Hematopoietic multipotent progenitor cell treated with erythropoietin and hydrocortisone succinate and interleukin-3 and kit ligand, for 6 days (in vitro differentiated cells): ENCODE results near the gene ITPA.

Experiments
- DNase-seq: peaks from one replicate; pipeline ENCODE4 v3.0.0-alpha.2; 2015

The ITPA gene

DNA sequence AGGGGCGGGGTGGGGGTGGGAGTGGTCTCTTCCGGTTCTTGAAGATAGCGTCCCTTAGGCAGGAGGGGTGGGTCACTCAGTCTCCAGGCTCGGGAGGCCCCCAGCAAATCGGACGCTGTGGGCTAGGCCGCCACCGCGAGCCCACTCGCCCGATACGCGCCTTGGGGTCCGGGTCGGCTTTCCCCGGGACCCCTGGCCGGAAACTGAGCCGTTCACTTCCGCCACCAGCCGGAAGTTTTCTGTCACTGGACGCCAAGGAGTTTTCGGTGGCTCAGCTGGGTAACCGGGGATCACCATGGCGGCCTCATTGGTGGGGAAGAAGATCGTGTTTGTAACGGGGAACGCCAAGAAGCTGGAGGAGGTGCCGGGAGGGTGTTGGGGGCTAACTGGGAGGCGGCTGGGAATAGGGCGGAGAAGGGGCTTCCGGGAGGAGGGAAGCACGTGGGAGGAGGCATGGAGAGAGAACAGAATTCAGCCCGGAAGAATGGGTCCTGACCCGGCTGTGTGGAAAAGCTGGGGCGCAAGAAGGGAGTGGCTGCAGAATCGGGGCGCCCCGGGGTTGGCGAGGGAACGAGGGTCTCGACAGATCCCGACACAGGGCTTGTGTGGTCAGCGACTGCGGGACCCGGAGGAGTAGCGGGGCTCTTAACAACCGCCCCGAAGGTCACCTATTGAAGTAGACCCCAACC is at the start of gene ITPA:
ITPA (plus strand) TSS at position 242 of the 689 bp plus-strand sequence; CDS start at position 296, 54 bp downstream.
- peak; percentile 84 for DNase-seq

DNA sequence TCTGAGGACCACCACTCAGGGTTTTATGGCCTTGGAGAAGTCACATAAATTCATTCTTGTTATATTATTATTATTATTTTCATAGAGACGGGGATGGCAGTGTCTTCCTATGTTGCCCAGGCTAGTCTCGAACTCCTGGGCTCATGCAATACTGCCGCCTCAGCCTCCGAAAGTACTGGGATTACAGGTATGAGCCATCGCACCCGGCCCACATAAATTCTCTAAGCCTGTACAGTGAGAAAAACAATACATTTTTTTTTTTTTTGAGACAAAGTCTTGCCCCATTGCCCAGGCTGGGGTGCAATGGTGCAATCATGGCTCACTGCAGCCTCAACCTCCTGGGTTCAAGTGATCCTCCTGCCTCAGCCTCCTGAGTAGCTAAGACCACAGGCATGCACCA is 48.9 kb upstream of the ITPA start:
- no peak for DNase-seq

DNA sequence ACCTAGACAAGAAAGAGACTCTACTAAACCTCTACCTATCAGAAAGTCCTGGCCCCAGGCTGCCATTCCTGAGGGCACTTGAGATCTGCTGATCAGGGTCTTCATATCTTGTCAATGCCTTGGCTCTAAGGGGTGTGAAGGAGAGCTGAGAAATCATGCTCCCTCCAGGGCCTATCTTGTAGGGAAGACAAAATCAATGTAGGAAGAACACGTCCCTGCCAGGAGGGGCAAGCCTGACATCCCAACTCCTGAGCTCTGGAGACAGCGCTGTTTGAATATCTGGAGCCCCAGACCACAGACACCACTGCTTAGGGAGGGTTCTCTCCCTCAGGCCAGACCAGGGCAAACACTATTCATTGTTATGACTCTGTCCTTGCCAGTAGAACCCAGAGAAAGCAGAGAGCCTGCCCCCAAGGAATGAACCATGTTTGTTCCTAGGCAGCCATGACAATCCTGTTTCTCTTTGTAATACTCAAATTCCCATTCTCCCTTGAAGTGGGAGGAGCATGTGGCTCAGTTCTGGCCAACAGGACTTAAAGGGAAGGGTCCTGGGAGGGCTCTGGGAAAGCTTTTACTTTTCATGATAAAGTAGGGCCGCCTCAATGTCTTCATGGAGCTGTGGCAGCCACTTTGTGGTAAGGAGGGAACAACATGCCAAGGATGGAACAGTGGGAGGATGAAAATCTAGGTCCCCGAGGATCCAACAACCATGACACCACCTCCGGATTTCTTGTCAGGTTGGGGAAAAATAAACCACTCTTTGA is 47.8 kb upstream of the ITPA start:
- DNase-seq = no peak

DNA sequence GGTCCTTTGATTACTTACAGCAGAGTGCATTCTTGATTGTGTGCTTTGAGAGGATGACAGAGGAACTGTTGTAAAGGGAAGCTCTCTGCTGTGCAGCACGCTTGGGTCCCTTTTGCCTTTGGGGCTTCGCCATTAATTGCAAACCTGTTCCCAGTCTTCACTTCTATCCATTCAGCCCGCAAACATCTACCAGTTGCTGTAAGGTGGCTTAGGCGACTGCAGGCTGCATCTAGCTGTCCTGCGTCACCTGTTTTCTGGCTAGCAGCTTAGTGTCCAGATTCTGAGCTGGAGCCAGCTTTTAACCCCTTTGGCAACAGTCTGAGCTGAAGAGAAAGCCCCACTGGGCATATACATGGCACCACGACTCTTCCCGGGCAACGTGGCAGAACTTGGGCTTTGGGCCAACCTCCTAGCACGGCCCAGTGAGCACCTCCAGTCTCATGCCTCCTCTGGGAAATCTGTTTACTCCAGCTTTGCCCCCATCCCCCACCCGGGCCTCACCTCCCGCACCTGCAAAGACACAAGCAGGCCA is 47.2 kb upstream of the ITPA start:
- DNase-seq = no peak

DNA sequence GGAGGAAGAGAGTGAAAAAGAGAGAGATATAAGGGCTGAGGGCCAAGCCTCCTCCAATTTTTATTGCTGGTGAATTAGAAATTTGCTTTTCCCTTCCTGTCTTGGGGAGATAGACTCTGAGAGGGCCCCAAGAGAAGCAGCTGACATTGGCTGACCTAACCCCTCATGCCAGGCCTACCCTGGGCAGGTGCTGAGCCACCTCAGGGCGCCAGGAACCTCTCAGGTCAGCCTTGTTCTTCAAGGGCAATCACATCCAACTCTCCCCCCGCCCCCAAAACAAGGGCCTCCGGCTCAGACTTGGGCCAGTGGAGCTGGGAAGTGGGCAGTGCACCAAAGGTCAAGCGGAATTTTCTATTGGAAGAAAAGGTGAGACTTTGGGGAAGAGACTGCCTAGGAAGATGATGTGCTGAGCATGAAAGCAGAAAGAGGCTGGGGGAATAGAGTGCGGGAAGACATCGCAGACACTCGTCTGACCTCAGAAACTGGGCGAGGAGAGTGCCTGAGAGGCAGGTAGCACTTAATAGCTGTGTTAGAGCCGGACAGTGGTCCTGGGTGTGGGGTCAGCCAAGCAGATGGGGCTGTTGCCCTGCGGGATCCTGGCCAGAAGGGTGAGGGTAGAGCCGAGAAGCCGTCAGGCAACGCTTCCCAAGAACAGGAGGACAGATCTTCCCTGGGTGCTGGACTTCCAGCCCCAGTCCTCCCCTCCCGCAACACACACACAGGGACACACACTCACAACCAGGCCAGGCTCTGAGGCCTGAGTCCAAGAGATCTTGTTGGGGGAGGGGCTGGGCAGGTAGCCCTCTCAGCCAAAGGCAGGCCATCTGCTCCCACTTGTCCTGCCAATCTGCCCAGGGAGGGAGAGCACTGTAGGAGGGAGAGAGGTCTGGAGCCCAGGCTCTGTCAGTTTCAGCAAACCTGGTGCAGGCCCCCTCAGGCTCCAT is 45.9 kb upstream of the ITPA start:
- no peak for DNase-seq

DNA sequence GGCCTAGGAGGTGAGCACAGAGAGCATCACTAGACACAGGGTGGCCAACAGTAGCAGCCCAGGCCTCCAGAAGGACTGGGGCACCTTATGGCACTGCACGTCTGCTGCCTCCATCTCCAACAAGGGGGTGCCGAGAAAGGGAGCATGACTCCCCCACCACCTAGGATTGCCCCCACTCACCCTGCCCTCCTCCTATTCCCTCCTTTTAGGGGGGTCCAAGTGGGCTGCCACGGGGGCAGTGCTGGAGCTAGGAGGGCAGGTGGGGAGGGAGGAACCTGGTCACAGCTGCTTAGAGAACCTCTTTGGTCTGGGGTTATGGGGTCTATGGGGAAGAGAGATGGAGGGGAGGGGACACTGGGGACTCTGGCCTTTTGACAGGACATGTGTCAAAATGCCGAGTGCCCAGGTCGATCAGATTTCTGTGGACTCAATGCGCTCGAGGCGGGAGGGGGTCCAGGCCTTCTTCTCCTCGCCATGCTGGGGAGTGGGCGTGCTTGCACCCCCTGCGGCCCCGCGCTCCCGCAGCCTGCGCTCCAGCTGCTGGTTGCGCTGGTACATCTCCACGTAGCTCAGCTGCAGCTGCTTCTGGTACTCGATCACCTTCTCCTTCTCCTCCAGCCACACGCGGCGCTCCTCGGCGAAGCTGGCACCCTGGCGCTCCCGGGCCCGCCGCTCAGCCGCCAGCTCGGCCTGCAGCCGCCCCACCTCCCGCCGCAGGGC is 45.1 kb upstream of the ITPA start:
- DNase-seq = no peak

DNA sequence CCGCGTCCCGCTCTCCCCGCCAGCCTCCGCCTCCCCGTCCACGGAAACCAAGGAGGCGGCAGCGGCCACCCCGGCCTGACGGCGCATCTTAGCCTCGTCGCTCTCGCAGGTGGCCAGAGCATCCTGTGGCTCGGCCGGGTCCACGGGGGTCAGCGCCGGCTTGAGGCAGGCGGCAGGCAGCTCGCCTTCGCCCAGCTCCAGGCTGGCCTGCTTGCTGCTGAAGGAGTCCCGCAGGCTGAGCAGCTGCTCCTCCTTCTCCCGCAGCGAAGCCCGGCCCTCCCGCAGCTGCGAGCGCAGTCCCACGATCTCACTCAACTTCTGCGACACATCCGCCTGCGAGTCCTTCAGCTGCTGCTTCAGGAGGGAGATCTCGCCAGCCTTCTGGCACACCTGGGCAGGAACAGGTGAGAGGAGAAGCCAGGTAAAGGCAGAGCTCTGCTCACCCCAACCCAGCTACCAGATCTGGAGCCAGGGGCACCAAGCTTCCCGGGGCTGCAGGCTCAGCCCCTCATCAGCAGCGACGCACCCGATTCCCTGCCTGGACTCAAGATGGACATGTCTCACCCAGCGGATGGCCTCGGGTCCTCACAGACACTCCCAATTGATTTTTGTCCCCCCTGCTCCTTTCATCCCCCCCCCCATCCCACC is 44.4 kb upstream of the ITPA start:
- DNase-seq = no peak

DNA sequence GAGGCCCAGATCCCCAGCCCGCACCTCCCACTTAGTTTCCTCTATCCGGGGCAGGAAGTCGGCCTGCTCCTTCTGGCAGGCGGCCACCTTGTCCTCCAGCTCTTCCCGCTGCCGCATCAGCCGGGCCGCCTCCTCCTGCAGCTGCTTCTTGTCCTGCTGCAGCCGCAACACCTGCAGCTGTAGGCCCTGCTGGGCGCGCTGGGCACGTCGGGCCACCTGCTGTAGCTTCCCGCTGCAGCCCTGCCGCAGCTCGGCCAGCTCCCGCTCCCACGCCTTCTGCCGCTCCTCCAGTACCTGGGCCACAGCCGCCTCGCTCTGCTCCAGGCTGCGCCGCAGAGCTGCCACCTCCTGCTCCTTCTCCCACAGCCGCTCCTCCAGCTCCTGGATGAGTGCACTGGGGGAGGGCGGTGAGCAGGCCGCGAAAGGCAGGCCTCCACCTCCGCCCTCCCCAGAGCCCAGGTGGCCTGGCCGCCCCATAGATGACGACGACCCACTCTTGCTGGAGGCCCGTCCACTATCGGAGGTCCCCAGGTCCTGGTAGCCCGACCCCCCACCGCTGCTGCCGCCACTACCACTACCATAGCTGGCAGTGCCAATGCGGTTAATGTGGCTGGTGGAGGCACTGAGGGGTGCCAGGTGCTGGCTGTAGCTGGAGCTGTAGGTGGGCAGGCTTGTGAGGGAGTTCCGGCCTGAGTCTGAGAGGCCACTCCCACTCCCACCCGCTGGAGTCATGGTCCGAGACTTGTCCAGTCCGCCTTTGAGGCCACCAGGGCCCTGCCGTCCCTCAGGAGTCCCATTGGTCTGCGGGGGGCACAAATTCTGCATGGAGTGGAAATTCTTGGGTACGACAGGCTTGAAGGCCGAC is 43.6 kb upstream of the ITPA start:
- DNase-seq = no peak

DNA sequence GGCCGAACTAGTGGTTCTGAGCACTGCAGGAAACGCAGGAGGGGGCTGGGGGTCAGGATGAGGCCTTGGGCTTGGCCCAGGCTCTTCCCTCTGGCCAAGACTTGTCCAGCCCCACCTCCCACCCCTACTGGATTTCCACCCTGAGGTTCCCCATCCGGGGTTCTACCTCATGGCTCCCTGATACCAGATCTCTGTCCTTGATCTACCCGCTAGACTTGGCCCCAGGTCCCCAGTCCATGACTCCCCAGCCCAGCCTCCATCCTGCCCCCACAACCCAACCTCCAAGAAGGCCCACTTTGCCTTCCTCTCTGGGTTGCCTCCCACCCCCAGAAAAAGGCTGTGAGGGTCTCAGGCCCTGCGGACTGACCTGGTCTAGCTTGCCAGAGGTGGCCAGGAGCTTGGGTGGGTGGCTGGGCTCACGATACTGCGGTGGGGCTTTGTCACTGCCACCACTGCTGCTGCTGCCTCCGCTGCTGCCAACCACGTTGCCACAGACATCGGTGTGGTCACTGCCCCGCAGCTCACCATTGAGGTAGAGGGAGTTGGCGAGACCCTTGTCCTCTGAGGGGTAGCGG is 42.9 kb upstream of the ITPA start:
- no peak for DNase-seq

DNA sequence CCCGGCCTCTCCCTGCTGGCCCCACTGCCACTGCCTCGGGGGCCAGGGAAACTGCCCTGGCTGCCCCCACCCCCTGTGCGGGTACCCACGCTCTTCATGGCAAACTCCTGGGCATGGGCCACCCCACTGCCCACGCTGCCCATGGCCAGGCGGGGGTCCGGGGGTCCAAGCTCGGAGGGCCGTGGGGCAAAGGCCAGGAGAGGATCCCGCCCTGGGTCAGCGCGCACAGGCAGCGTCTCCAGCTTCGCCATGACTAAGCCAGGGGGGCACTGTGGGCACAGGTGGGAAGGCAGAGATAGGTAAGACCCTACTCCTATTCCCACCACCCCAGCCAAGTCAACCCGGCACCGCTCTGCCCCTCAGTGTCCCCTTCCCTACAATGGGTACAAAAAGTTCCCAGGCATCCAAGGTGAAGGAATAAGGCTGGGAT is 42.4 kb upstream of the ITPA start:
- no peak for DNase-seq

DNA sequence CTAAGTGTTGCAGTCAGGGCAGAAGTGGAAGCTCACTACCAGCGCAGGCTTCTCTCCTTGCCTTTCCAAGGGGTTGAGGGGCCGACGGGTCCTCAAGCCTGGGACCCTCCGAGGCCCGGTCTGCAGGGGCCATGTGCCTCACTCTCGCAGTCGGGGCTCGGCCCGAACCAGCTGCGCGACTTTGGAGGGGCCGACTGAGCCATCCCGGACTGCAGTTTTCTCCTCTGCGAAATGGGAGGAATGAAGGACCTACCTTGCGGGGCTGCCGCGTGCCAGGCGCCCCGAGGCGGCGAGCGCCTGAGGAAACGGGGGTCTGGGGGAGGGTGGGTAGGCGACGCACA is 41.6 kb upstream of the ITPA start:
- DNase-seq = no peak

DNA sequence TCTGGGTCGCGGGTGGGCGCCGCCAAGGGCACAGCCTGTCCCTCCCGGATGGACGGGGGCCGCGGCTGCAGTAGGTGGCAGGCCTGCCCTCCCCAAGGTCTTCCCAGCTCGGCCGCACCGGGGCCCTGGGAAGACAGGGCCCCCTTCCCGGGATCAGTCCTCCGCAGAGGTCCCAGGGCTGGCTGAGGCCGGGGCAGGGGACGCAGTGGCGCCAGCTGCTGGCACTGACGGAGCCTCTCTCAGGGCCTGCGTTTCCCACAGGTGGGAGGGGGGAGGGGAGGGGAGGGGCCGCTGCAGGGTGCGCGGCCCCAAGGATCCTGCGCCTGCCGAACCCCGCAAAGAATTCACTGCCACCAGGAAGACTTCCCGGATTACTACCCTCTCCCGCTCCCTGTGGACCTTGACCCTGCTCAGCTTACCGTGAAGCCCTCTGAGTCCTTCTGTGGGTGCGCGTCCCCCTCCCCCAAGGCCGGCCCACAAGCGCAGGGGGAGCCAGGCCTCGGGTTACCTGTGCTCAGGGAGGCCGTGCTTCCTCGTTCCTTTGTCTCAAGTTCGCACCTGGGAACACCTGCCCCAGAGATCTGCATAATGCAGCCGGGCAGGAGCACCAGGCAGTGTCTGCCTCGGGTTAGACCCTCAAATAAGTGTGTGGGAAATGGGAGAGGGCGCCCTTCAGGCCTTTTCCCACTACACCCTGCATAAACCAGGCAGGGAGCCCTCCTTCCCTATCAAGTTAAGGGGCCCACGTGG is 41.0 kb upstream of the ITPA start:
- peak; percentile 34 for DNase-seq

DNA sequence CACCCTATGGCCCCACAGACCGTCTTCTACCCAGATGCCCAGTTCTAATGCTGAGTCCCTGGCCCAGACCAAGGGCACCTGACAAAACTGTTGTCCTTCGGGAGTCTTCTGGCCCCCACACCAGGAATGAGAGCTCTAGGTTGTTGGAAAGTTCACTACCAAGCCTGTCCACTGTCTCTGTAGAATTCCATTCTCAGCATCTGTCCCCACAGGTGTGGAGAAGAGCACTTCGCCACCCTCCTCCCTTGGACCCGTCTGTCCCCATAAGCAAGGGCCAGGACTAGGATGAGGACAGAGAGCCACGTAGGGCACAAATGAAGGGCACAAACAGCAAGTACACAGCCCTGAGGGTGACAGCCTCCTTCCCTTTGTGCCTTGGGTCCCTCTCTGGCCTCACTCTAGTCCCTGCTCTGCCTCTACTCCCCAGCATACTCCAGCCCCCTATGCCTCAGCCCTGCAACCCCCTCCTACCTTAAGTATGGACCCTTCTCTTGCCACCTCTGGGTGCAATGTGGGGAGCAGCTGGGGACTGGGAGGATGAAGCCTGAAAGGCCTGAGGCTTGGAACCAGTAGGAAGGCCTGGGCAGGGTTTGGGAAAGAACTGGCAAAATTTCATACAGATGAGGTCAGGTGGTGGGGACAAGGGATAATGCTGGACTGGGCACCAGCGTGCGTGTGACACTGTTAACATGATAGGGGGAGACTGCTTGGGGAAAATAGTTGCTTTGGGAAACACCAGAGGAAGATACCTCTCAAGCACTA is 40.3 kb upstream of the ITPA start:
- no peak for DNase-seq

DNA sequence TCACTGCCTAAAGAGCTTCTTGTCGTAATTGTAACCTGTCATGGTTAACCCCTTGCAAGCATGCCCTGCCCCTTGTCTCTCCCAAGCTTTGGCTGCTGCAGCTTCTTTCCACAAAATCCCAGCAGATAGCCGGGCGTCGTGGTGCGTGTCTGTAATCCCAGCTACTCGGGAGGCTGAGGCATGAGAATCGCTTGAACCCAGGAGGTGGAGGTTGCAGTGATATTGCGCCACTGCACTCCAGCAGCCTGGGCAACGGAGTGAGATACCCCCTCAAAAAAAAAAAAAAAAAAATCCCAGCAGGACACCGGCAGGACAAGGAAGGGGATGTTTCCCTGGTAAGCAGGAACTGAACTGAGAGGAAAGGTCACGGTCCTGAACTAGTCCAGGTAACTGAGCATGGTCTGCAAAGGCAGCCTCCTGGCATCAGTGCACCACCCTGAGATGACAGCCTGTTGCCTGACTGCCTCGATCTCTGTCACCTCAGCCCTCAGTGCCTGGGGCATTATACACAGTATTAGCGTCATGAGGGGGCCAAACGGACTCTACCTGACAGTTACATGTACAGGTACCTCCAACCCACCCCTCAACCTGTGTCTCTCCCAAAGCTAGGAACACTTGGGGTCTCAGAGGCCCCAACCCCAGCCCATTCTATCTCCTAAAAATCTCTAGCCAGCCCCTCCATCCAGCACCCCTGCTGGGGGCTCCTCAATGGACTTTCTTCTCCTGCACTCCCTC is 37.7 kb upstream of the ITPA start:
- no peak for DNase-seq

DNA sequence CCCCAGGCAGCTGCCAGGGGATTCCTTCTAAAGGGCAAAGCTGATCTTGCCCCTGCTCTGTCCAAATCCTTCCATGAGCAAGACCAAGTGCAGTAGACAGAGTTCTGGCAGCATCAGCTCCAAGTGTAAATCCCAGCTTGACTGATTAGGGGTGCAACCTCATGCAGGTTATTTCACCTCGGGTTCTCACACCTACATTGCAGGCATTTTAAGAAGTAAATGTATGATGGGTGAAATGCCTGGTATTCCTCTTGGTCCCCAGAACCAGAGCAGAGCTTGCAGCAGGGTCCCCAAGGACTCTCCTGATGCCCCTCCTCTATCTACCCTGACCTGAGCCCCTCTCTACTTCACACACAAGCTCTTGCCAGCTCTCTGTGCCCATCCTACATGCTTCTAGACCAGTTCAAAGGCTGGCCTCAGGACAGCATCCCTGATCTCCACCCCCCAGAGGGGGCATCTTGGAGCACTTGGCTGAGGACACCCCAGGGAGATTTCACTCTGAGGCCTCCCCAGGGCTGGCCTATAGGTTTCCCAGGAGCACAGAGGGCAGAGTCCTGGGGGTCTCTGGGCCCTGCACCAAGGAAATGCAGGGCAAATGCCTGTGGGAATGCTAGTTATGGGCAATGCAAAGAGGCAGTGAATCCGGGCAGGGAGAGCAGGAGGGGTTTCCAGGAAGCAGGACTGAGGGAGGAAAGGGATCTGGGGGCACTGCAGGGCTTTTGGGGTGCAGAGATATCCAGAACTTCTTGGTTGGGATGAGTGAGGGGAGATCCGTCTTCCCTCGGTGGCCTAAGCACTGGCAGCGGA is 37.0 kb upstream of the ITPA start:
- DNase-seq = no peak

DNA sequence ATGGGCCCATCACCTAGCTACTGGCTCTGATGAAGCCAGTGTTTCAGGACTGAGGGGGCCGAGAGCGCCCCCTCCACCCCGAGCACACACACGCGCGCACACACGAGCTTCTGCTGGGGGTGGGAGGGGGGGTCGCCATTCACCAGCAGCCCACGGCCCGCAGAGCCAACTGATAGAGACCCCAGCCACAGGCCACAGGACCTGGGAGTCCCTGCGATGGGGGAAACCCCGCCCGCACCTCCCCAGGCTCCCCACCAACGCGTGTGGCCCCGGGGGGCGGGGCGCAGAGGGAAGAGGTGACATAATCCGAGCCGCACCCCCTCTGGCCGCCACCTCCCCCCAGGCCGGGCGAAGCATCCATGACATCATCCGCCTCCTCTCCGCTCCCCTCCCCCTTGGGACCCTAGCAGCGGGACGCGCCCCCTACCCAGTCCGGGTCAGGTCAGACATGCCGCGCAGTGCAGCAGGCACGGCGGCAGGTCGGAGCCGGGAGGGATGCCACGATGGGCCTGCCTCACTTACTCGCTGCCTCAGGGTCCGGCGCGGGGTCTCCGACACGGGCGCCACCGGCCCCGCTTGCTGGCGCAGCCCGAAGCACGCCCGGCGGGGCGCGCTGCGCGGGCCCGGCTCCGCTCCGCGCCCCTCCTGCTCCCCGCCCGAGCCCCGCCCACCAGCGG is 36.2 kb upstream of the ITPA start, which contains the start of gene LZTS3:
LZTS3 (minus strand) TSS at position 617 of the 677 bp plus-strand sequence. CDS start 6,386 bp downstream, outside the sequence.
- DNase-seq = peak; percentile 80
